Measurements from ENCODE around the gene MAT1A. TPM values are rescaled to one million over a fixed set of nuclear protein-coding genes. Genes with fewer than 3 reads are reported as not detected.
A peak's percentile ranks its signal among the peaks of the same experiment; 100 is the strongest.

The MAT1A gene
- total and polyA plus RNA-seq, 2 experiments from 2014 or later, result not detected

- Histone ChIP-seq H3K9me2 (ENCODE audit: insufficient read depth) (no peaks in the 10 kb centered on the region), H3K4me2 (ENCODE audit: unreplicated experiment) (no peak overlapping the region), H3K36me3 (ENCODE audit: low read depth) (no peaks in the 10 kb centered on the region), H3K79me2 (ENCODE audit: insufficient read depth) (no peaks in the 10 kb centered on the region), H3K9me3 (ENCODE audit: low read depth) (no peaks in the 10 kb centered on the region), H3K4me3 (no peak overlapping the region), H4K20me1 (ENCODE audit: insufficient read depth) (no peaks in the 10 kb centered on the region), H3F3A (ENCODE audit: insufficient read depth) (no peaks in the 10 kb centered on the region), H3K27ac (no peak overlapping the region), H3K27me3 (replicated peaks; ENCODE audit: insufficient read depth) (peaks cover 7% of the 10 kb centered on the region), H3K4me1 (ENCODE audit: insufficient read depth) (no peaks in the 10 kb centered on the region), H2AFZ (no peak overlapping the region), H3K9ac (no peak overlapping the region)
- no peak for DNase-seq
- TF ChIP-seq EZH2phosphoT487 (IDR thresholded peaks at IDR 0.05; ENCODE audit: insufficient read depth, low read depth) (no peak), EZH2 (IDR thresholded peaks at IDR 0.05; ENCODE audit: insufficient read depth, poor library complexity, severe bottlenecking) (no peak)
- WGBS, 2 experiments (ENCODE audit: low coverage in 1 of 2, low lambda C conversion rate in 2 of 2, missing lambda C conversion rate in 2 of 2), result 61 to 73% methylated on average over 5 of the region's 5 CpGs
- in situ Hi-C loops (cut with MboI), result loop anchor here (25.0 kb wide), 1 partner anchor 709 kb away; the partner anchor contains the start of gene SFTPA2
These were observed 18.0 kb downstream of the MAT1A start for GRCh38 chr10:80271416-80271815.

- H3K36me3 ChIP-seq (ENCODE audit: low read depth), result no peaks in the 10 kb centered on the region
- H3K9me2 ChIP-seq (ENCODE audit: insufficient read depth), result no peaks in the 10 kb centered on the region
- H3K4me3 ChIP-seq, result no peak overlapping the region
- DNase-seq, result no peak
- no peak overlapping the region for H2AFZ ChIP-seq
- H4K20me1 ChIP-seq (ENCODE audit: insufficient read depth), result no peaks in the 10 kb centered on the region
- peaks cover 7% of the 10 kb centered on the region for H3K27me3 ChIP-seq (replicated peaks; ENCODE audit: insufficient read depth)
- 66 to 70% methylated on average over 7 of the region's 7 CpGs for WGBS, 2 experiments (ENCODE audit: low coverage in 1 of 2, low lambda C conversion rate in 2 of 2, missing lambda C conversion rate in 2 of 2)
- no peak overlapping the region for H3K4me2 ChIP-seq (ENCODE audit: unreplicated experiment)
- no peaks in the 10 kb centered on the region for H3K4me1 ChIP-seq (ENCODE audit: insufficient read depth)
- no peaks in the 10 kb centered on the region for H3F3A ChIP-seq (ENCODE audit: insufficient read depth)
- no peaks in the 10 kb centered on the region for H3K79me2 ChIP-seq (ENCODE audit: insufficient read depth)
- TF ChIP-seq EZH2phosphoT487 (IDR thresholded peaks at IDR 0.05; ENCODE audit: insufficient read depth, low read depth) (no peak), EZH2 (IDR thresholded peaks at IDR 0.05; ENCODE audit: insufficient read depth, poor library complexity, severe bottlenecking) (no peak)
- H3K9ac ChIP-seq, result no peak overlapping the region
- in situ Hi-C loops (cut with MboI), result loop anchor here (25.0 kb wide), 1 partner anchor 709 kb away; the partner anchor contains the start of gene SFTPA2
- no peaks in the 10 kb centered on the region for H3K9me3 ChIP-seq (ENCODE audit: low read depth)
- H3K27ac ChIP-seq, result no peak overlapping the region
These were observed 18.6 kb downstream of the MAT1A start for GRCh38 chr10:80270887-80271286.

GRCh38 chr10:80268938-80269588 lies 20.4 kb downstream of the MAT1A start:
- H3K9me2 ChIP-seq (ENCODE audit: insufficient read depth), result no peaks in the 10 kb centered on the region
- H3K4me3 ChIP-seq, result no peak overlapping the region
- no peak for DNase-seq
- H3F3A ChIP-seq (ENCODE audit: insufficient read depth), result no peaks in the 10 kb centered on the region
- H3K9ac ChIP-seq, result no peak overlapping the region
- no peaks in the 10 kb centered on the region for H3K36me3 ChIP-seq (ENCODE audit: low read depth)
- TF ChIP-seq EZH2phosphoT487 (IDR thresholded peaks at IDR 0.05; ENCODE audit: insufficient read depth, low read depth), result no peak
- no peak for TF ChIP-seq EZH2 (IDR thresholded peaks at IDR 0.05; ENCODE audit: insufficient read depth, poor library complexity, severe bottlenecking)
- 28 to 30% methylated on average over 4 of the region's 4 CpGs for whole genome bisulfite sequencing, 2 experiments (ENCODE audit: low coverage in 1 of 2, low lambda C conversion rate in 2 of 2, missing lambda C conversion rate in 2 of 2)
- H2AFZ ChIP-seq, result no peak overlapping the region
- H3K27ac ChIP-seq, result no peak overlapping the region
- H3K27me3 ChIP-seq (replicated peaks; ENCODE audit: insufficient read depth), result peaks cover 11% of the 10 kb centered on the region
- no peak overlapping the region for H3K4me2 ChIP-seq (ENCODE audit: unreplicated experiment)
- H3K79me2 ChIP-seq (ENCODE audit: insufficient read depth), result no peaks in the 10 kb centered on the region
- no peaks in the 10 kb centered on the region for H3K4me1 ChIP-seq (ENCODE audit: insufficient read depth)
- in situ Hi-C loops (cut with MboI), result loop anchor here (25.0 kb wide), 1 partner anchor 707 kb away; the partner anchor contains the start of gene SFTPA2
- no peaks in the 10 kb centered on the region for H3K9me3 ChIP-seq (ENCODE audit: low read depth)
- no peaks in the 10 kb centered on the region for H4K20me1 ChIP-seq (ENCODE audit: insufficient read depth)

- WGBS, 2 experiments (ENCODE audit: low coverage in 1 of 2, low lambda C conversion rate in 2 of 2, missing lambda C conversion rate in 2 of 2), result 4 to 7% methylated on average over 2 of the region's 2 CpGs
- Histone ChIP-seq H3K4me1 (ENCODE audit: insufficient read depth) (no peaks in the 10 kb centered on the region), H3K9me3 (ENCODE audit: low read depth) (no peaks in the 10 kb centered on the region), H3K27me3 (replicated peaks; ENCODE audit: insufficient read depth) (peaks cover 11% of the 10 kb centered on the region), H3F3A (ENCODE audit: insufficient read depth) (no peaks in the 10 kb centered on the region), H3K9ac (no peak overlapping the region), H3K4me3 (no peak overlapping the region), H4K20me1 (ENCODE audit: insufficient read depth) (no peaks in the 10 kb centered on the region), H3K9me2 (ENCODE audit: insufficient read depth) (no peaks in the 10 kb centered on the region), H3K27ac (no peak overlapping the region), H3K4me2 (ENCODE audit: unreplicated experiment) (no peak overlapping the region), H3K79me2 (ENCODE audit: insufficient read depth) (no peaks in the 10 kb centered on the region), H3K36me3 (ENCODE audit: low read depth) (no peaks in the 10 kb centered on the region), H2AFZ (no peak overlapping the region)
- TF ChIP-seq EZH2 (IDR thresholded peaks at IDR 0.05; ENCODE audit: insufficient read depth, poor library complexity, severe bottlenecking), result no peak
- TF ChIP-seq EZH2phosphoT487 (IDR thresholded peaks at IDR 0.05; ENCODE audit: insufficient read depth, low read depth), result no peak
- in situ Hi-C loops (cut with MboI), result loop anchor here (25.0 kb wide), 1 partner anchor 706 kb away; the partner anchor contains the start of gene SFTPA2
- peak; percentile 30 for DNase-seq
These were observed 21.2 kb downstream of the MAT1A start for GRCh38 chr10:80268266-80268665.
